Measurements from ENCODE around the gene SPDYE16.

GRCh38 chr7:76515999-76516443 lies 27.1 kb downstream of the SPDYE16 start:
- TF ChIP-seq CTCF (IDR thresholded peaks at IDR 0.05) (no peak), POLR2A (IDR thresholded peaks at IDR 0.05) (no peak)

All from lower leg skin (tissue), 3 donors.